Measurements from ENCODE around the gene GYS2.

GYS2 gene

GRCh38 chr12:21501258-21502163, 103.1 kb downstream of the GYS2 start, which contains the start of the genes GOLT1B and RECQL:
TSS of gene GOLT1B (plus strand) at chr12:21501789. CDS start at chr12:21501924, 135 bp downstream.
TSS of gene RECQL (minus strand) at chr12:21501635. CDS start at chr12:21499570, 2,065 bp downstream.
- DNase-seq = peak; percentile 97

GRCh38 chr12:21500786-21501257, 103.8 kb downstream of the GYS2 start:
- no peak for DNase-seq

GRCh38 chr12:21499765-21500164, 104.9 kb downstream of the GYS2 start:
- no peak for DNase-seq
